ENCODE data around the gene CHD2.
"Not testable (repeated sequence)": the region's sequence is repeated elsewhere in the genome, so short reads cannot be mapped to it uniquely, and the experiment has no call there.

The CHD2 gene

DNA sequence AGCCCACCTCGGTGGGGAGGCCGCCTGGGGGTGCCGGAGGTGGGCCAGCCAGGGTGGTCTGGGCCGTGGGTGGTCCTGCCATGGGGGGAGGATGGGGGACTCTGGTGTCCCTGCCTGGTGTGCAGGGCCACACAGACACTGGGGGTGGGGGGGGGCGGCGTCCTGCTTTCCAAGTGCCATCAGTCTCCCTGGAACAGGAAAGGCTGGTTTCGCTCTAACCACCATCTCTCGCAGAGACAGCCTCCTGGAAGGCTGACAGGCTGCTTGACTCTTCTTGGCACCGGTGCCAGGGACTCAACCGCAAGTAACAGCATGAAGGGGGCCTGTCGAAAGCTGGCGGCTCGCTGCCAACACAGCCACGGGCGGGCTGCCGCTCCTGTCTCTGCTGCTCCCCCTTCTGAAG, 148.6 kb downstream of the CHD2 start:
- DNase-seq (ENCODE audit: low read depth in 2 of 2) = no peak

GRCh38 chr15:93049233-93049632, 149.1 kb downstream of the CHD2 start:
- DNase-seq (ENCODE audit: low read depth in 2 of 2) = no peak

GRCh38 chr15:93049914-93050578, 149.9 kb downstream of the CHD2 start:
- no peak for DNase-seq (ENCODE audit: low read depth in 2 of 2)

- no peak for DNase-seq (ENCODE audit: low read depth in 2 of 2)
Observed at GRCh38 chr15:93050648-93051047, 150.5 kb downstream of the CHD2 start.

- DNase-seq (ENCODE audit: low read depth in 2 of 2) = no peak
Observed at GRCh38 chr15:93051236-93052089, 151.3 kb downstream of the CHD2 start.

GRCh38 chr15:93052090-93052879, 152.2 kb downstream of the CHD2 start:
- no peak for DNase-seq (ENCODE audit: low read depth in 2 of 2)

DNA sequence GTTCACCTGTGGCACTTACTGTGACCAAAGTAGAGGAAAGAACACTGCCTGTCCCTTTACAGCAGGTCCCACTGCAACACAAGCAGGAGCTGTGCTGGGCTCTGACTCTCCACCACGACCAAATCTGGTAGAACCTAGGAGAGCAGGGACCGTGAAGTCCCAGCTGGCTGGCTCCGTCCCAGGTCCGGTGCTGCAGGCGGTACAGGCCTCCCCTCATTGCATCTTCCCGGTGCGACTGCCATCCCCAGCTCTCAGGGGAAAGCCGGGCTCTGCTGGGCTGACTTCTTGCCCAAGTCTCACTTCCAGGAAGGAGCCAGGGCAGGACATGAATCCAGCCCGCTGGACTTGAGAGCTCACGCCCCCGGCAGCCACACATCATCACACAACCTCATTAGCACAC, 155.1 kb downstream of the CHD2 start:
- no peak for DNase-seq (ENCODE audit: low read depth in 2 of 2)

DNA sequence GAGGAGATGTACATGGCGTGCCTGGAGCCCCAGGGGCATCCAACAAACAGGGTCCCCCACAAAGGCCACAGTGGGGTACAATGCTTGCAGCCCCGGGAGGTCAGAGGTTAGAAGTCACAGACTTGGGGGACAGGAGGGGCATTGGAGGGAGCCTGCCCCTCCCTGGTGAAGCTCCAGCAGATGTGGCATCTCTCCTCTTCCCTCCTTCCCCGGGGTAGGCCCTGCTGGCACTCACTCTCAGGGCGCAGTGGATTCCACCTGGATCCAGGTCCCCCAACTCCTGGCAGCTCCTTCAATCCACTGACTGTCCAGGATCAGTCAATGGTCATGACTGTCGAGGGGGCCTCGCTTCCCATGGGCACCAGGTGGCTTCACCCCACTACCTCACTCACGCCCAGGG, 156.7 kb downstream of the CHD2 start:
- no peak for DNase-seq (ENCODE audit: low read depth in 2 of 2)

GRCh38 chr15:93057618-93058017, 157.5 kb downstream of the CHD2 start:
- DNase-seq (ENCODE audit: low read depth in 2 of 2) = no peak

- DNase-seq (ENCODE audit: low read depth in 2 of 2) = no peak
Observed at GRCh38 chr15:93058128-93058527, 158.0 kb downstream of the CHD2 start.

DNA sequence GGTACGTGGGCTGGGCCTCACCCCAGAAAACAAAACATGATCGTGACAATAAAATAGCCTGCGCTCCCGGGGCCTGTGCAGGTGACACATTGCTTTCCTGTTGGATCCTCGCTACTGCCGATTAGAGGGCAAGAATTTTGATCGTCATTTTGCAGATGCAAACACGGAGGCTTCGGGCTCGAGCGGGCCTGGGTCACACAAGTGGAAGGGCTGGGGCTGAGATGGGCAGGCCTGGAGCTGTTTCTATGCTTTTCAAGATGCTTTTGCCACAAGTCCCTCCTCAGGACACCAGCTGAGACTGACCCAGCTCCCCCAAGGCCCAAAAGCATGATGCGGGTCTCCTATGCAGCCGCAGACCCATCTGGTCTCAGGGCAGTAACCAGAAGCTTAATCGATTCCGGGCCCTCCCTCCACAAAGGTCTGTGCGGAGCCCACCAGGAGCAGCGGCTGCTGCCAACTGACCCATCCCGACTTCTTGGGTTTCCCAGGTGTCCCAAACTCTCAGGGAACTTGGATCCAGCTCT, 158.8 kb downstream of the CHD2 start:
- DNase-seq (ENCODE audit: low read depth in 2 of 2) = no peak

GRCh38 chr15:93059442-93059841, 159.3 kb downstream of the CHD2 start:
- DNase-seq (ENCODE audit: low read depth in 2 of 2) = no peak

- no peak for DNase-seq (ENCODE audit: low read depth in 2 of 2)
Observed at GRCh38 chr15:93060336-93061248, 160.5 kb downstream of the CHD2 start.

DNA sequence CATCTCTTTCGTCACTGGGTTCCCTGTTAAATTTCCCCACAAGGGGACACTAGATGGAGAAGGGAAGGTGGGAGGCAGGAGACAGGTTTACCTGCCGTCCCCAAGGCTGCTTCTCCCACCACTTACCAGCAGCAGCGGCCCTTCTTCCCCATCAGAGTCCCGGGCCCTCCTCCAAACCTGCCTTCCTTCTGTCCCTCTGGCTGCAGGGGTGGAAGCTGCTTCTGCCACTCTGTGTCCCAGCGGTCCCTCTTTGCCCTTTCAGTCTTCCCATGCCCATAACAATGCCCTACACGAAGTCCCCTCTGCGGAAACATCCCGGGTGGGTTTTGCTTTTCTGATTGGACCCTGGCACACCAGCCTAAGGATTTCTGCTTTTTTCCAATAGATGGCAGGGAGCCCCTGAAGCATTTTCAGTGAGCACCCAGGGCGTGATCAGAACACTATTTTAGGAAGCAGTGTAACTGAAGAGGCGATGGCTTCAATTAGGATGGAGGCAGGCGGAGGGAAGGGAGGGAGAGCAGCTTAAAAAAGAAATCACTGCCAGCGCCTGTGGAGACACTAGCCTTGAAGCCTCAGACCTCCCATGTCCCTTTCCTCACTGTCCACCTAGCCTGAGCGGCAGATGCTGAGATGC, 162.6 kb downstream of the CHD2 start:
- DNase-seq (ENCODE audit: low read depth in 2 of 2) = not testable (repeated sequence)

- no peak for DNase-seq (ENCODE audit: low read depth in 2 of 2)
Observed at GRCh38 chr15:93063262-93063671, 163.1 kb downstream of the CHD2 start.

- DNase-seq (ENCODE audit: low read depth in 2 of 2) = no peak
Observed at GRCh38 chr15:93063796-93064690, 163.9 kb downstream of the CHD2 start.

GRCh38 chr15:93065641-93066045, 165.5 kb downstream of the CHD2 start:
- DNase-seq (ENCODE audit: low read depth in 2 of 2) = no peak

DNA sequence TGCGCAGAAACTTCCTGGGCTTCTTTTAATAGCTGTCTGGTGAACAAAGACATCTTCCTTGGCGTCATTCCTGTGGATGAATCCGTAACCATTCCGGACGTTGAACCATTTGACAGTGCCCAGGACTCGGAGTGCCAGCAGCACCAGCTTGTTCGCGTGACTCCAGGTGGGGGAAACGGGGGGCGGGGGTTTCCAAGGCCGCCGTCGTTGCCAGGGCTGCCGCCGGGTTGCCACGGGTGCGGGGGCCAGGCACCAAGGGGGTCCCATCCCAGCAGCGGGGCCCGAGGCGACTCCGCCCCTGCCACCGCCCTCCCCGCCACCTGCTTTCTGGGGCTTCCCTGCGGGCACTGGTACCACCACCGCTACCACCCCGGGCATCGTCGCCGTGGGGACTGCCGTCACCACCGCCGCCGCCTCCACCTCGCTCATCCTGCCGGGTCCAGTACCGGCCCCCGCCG, 166.1 kb downstream of the CHD2 start:
- no peak for DNase-seq (ENCODE audit: low read depth in 2 of 2)

DNA sequence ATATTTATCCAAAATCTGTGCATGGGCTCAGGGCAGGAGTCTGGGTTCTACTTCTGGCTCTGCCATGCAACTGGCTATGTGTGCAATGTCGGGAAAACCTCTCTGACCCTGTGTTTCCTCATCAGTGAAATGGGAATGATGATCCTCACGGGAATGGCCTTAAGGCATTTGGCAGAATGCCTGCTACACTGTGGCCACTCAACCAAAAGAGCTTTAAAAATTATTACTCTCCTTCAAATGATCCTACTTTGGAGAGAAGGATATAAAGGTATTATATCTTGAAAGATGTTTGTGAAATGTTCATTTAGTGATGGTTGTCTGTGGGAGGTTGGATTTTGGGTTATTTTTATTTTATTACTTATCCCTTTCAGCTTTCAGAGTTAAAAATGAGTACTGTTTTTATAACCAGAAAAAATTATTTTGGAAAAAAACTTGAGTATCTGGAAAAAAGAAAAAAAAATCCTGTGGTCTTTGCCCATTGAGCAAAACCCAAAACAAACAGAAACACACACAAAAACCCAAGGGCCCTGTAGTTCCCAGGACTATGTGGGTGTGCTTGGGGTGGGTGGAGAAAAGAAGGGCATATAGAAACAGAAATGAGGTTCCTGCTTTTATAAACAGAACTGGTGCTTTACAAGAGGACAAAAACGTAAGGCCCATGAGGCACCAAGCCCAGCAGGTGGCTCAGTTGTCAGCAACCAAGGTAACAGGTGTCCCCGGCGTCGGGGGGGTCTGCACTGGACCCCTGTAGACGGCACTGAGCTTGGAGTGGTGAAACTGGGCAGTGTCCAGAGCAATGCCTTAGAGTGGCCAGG, 166.9 kb downstream of the CHD2 start:
- no peak for DNase-seq (ENCODE audit: low read depth in 2 of 2)
